C4-2B (cell line): ENCODE results near the gene NUP43.

ENCODE experiments used
- ZFX ChIP-seq: fragments of 450-650 bp; IDR thresholded peaks from 2 replicates; pipeline ENCODE4 v1.6.1; 2017
- TF ChIP-seq, protein P1 (sequence below): fragments of 450-650 bp; conservative IDR thresholded peaks from 2 replicates; pipeline ENCODE4 v1.5.1; 2017; ENCODE audit warnings: mild to moderate bottlenecking

DNA sequence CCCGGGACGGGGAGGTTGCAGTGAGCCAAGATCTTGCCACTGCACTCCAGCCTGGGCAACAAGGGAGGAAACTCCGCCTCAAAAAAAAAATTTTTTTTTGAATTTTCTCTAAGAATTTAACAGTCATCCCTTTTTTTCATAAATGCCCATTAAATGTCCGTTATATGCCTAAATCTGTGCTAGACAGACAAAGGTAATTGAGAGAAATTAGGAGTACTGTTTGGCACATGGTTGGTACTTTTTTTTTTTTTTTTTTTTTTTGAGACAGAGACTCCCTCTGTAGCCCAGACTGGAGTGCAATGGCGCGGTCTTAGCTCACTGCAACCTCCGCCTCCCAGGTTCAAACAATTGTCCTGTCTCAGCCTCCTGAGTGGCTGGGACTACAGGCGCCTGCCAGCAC lies 4.9 kb upstream of the NUP43 start:
- TF ChIP-seq, protein P1, sequence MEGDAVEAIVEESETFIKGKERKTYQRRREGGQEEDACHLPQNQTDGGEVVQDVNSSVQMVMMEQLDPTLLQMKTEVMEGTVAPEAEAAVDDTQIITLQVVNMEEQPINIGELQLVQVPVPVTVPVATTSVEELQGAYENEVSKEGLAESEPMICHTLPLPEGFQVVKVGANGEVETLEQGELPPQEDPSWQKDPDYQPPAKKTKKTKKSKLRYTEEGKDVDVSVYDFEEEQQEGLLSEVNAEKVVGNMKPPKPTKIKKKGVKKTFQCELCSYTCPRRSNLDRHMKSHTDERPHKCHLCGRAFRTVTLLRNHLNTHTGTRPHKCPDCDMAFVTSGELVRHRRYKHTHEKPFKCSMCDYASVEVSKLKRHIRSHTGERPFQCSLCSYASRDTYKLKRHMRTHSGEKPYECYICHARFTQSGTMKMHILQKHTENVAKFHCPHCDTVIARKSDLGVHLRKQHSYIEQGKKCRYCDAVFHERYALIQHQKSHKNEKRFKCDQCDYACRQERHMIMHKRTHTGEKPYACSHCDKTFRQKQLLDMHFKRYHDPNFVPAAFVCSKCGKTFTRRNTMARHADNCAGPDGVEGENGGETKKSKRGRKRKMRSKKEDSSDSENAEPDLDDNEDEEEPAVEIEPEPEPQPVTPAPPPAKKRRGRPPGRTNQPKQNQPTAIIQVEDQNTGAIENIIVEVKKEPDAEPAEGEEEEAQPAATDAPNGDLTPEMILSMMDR: no peak
- TF ChIP-seq ZFX: no peak
